Hepatocyte (in vitro differentiated cells): Measurements from ENCODE around the gene KAT7. TPM values are rescaled to one million over a fixed set of nuclear protein-coding genes. Genes with fewer than 3 reads are reported as not detected.
A peak's percentile ranks its signal among the peaks of the same experiment; 100 is the strongest.

Experiments
- DNase-seq: peaks from one replicate; pipeline ENCODE4 v3.0.0-alpha.2; 2016; ENCODE audit warnings: low spot score
- H2AFZ ChIP-seq: fragments of 200-600 bp; sonication (generic); 2 replicates; pipeline ENCODE4 v1.6.0; 2016; ENCODE audit warnings: antibody characterized with exemption, mild to moderate bottlenecking
- H3K27ac ChIP-seq: fragments of 200-600 bp; sonication (generic); 2 replicates; pipeline ENCODE4 v1.5.1; 2016; ENCODE audit warnings: mild to moderate bottlenecking
- H3K27me3 ChIP-seq: fragments of 200-600 bp; sonication (generic); 2 replicates; pipeline ENCODE4 v1.6.1; 2016
- H3K36me3 ChIP-seq: fragments of 200-600 bp; sonication (generic); replicated peaks from 2 replicates; pipeline ENCODE4 v1.5.1; 2016; ENCODE audit warnings: low read depth; ENCODE audit not compliant: insufficient read depth
- H3K4me1 ChIP-seq: fragments of 200-600 bp; sonication (generic); 2 replicates; pipeline ENCODE4 v1.5.1; 2016; ENCODE audit warnings: mild to moderate bottlenecking, moderate library complexity; ENCODE audit not compliant: insufficient read depth
- H3K4me2 ChIP-seq: fragments of 200-600 bp; sonication (generic); 2 replicates; pipeline ENCODE4 v1.6.0; 2016
- H3K4me3 ChIP-seq: fragments of 200-600 bp; sonication (generic); 2 replicates; pipeline ENCODE4 v1.5.1; 2016; ENCODE audit warnings: mild to moderate bottlenecking
- H3K79me2 ChIP-seq: fragments of 200-600 bp; sonication (generic); 2 replicates; pipeline ENCODE4 v1.6.0; 2017; ENCODE audit warnings: mild to moderate bottlenecking
- H3K9me2 ChIP-seq: fragments of 200-600 bp; sonication (generic); replicated peaks from 2 replicates; pipeline ENCODE4 v1.6.0; 2017; ENCODE audit warnings: mild to moderate bottlenecking; ENCODE audit not compliant: insufficient read depth
- H3K9me3 ChIP-seq: fragments of 200-600 bp; sonication (generic); 2 replicates; pipeline ENCODE4 v1.5.1; 2016; ENCODE audit warnings: low read depth, mild to moderate bottlenecking
- H4K20me1 ChIP-seq: fragments of 200-600 bp; sonication (generic); 2 replicates; pipeline ENCODE4 v1.6.0; 2016; ENCODE audit warnings: mild to moderate bottlenecking; ENCODE audit not compliant: insufficient read depth, poor library complexity, severe bottlenecking
- EZH2 ChIP-seq: fragments of 200-600 bp; sonication (generic); IDR thresholded peaks from 2 replicates; pipeline ENCODE4 v1.6.1; 2016; ENCODE audit warnings: antibody characterized with exemption, mild to moderate bottlenecking, borderline replicate concordance
- EZH2phosphoT487 ChIP-seq: fragments of 200-600 bp; sonication (generic); IDR thresholded peaks from one replicate; pipeline ENCODE4 v1.6.1; 2018; ENCODE audit warnings: antibody characterized with exemption, mild to moderate bottlenecking, low read depth, moderate library complexity; ENCODE audit not compliant: unreplicated experiment, severe bottlenecking
- WGBS: methylation state at CpG from one replicate; pipeline ENCODE4 v1.1.6; 2016; ENCODE audit warnings: low lambda C conversion rate; ENCODE audit errors: missing lambda C conversion rate; 5-methylcytosine and 5-hydroxymethylcytosine counted together
- polyA plus RNA-seq: library from polyadenylated mRNA; unstranded; fragments of >200 nt; fragmentation: Nextera tagmentation; extraction: Ambion mirVana; gene quantifications from 2 replicates; pipeline ENCODE4 v1.2.1, GENCODE V29; 2016
- total RNA-seq: library from RNA; depleted of rRNA; stranded (reverse); fragments of >200 nt; gene quantifications from 2 replicates; pipeline ENCODE4 v1.2.3, GENCODE V29; 2014
- TF ChIP-seq, protein P1 (sequence below): fragments of 200-600 bp; sonication (generic); IDR thresholded peaks from 2 replicates; pipeline ENCODE4 v1.5.1; 2016; ENCODE audit warnings: antibody characterized with exemption, mild to moderate bottlenecking; ENCODE audit not compliant: poor library complexity

Gene KAT7
- total and polyA plus RNA-seq, 2 experiments from 2014 or later = 21.4 to 30.1 TPM

- Histone ChIP-seq H3K4me2 (no peak overlapping the region), H4K20me1 (peaks cover 3% of the 10 kb centered on the region), H3K9me2 (no peaks in the 10 kb centered on the region), H3K4me3 (no peak overlapping the region), H3K36me3 (no peaks in the 10 kb centered on the region), H3K27ac (no peak overlapping the region), H3K79me2 (peaks cover 23% of the 10 kb centered on the region), H3K27me3 (no peaks in the 10 kb centered on the region), H2AFZ (no peak overlapping the region), H3K9me3 (no peaks in the 10 kb centered on the region), H3K4me1 (no peaks in the 10 kb centered on the region)
- peak; percentile 44 for DNase-seq
- 83% methylated on average over 8 of the region's 8 CpGs for WGBS
- no peak for TF ChIP-seq EZH2phosphoT487
- no peak for TF ChIP-seq EZH2
- TF ChIP-seq, protein P1, sequence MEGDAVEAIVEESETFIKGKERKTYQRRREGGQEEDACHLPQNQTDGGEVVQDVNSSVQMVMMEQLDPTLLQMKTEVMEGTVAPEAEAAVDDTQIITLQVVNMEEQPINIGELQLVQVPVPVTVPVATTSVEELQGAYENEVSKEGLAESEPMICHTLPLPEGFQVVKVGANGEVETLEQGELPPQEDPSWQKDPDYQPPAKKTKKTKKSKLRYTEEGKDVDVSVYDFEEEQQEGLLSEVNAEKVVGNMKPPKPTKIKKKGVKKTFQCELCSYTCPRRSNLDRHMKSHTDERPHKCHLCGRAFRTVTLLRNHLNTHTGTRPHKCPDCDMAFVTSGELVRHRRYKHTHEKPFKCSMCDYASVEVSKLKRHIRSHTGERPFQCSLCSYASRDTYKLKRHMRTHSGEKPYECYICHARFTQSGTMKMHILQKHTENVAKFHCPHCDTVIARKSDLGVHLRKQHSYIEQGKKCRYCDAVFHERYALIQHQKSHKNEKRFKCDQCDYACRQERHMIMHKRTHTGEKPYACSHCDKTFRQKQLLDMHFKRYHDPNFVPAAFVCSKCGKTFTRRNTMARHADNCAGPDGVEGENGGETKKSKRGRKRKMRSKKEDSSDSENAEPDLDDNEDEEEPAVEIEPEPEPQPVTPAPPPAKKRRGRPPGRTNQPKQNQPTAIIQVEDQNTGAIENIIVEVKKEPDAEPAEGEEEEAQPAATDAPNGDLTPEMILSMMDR = no peak
These were observed 34.5 kb upstream of the KAT7 start for GRCh38 chr17:49753959-49754391.

DNA sequence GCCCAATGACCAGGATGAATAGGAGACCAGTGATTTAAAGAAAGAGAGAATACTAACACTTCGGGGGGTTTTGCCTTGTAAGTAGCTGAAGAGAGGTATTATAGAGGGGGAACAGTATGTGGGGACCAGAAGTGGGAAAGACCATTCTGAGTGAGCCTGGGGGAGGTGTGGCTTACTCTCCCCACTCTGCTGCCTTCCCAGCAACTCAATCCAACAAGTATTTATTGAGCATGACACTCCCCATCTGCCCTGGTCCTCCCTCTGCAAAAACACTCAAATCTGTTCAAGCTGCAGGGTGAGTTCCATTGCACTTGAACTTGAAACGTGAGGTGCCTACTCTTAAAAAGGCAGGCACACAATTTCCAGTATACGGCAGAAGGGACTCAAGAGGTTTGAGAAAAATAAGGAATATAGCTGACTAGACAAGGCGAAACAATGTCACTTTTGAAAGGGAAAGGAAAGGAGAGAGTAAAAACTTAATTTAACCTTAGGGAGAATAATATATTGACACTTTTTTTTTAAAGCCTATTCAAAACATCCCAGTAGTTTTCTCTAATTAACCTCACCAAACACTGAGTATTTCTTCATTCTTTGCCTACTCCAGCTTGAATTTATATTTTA, 32.7 kb upstream of the KAT7 start:
- no peaks in the 10 kb centered on the region for H3K4me1 ChIP-seq

GRCh38 chr17:49756323-49757150, 31.9 kb upstream of the KAT7 start:
- H3K9me3 ChIP-seq = no peaks in the 10 kb centered on the region
- H3K4me3 ChIP-seq = no peak overlapping the region
- no peak for DNase-seq
- peaks cover 3% of the 10 kb centered on the region for H4K20me1 ChIP-seq
- no peak overlapping the region for H3K27ac ChIP-seq
- no peak overlapping the region for H3K4me2 ChIP-seq
- H3K36me3 ChIP-seq = no peaks in the 10 kb centered on the region
- no peak overlapping the region for H2AFZ ChIP-seq
- H3K4me1 ChIP-seq = no peaks in the 10 kb centered on the region
- no peaks in the 10 kb centered on the region for H3K27me3 ChIP-seq
- peaks cover 41% of the 10 kb centered on the region for H3K79me2 ChIP-seq
- no peaks in the 10 kb centered on the region for H3K9me2 ChIP-seq
- TF ChIP-seq EZH2phosphoT487 = no peak
- no peak for TF ChIP-seq EZH2
- TF ChIP-seq, protein P1 = no peak
- WGBS = 95% methylated on average over 9 of the region's 9 CpGs

More for the DNA sequence above, 32.7 kb upstream of the KAT7 start:
- H3K27ac ChIP-seq = no peak overlapping the region
- no peak for DNase-seq
- H4K20me1 ChIP-seq = peaks cover 3% of the 10 kb centered on the region
- WGBS = 78% methylated on average over 4 of the region's 4 CpGs
- H3K9me3 ChIP-seq = no peaks in the 10 kb centered on the region
- no peak overlapping the region for H3K4me3 ChIP-seq
- H3K9me2 ChIP-seq = no peaks in the 10 kb centered on the region
- peaks cover 39% of the 10 kb centered on the region for H3K79me2 ChIP-seq
- TF ChIP-seq, protein P1 = no peak
- TF ChIP-seq EZH2phosphoT487 = no peak
- TF ChIP-seq EZH2 = no peak
- H3K36me3 ChIP-seq = no peaks in the 10 kb centered on the region
- H3K27me3 ChIP-seq = no peaks in the 10 kb centered on the region
- no peak overlapping the region for H3K4me2 ChIP-seq
- H2AFZ ChIP-seq = no peak overlapping the region
